ENCODE data around the gene OLIG3. TPM values are rescaled to one million over a fixed set of nuclear protein-coding genes. Genes with fewer than 3 reads are reported as not detected.

Gene OLIG3
- total RNA-seq, 1 donor from 2014 or later = not detected

DNA sequence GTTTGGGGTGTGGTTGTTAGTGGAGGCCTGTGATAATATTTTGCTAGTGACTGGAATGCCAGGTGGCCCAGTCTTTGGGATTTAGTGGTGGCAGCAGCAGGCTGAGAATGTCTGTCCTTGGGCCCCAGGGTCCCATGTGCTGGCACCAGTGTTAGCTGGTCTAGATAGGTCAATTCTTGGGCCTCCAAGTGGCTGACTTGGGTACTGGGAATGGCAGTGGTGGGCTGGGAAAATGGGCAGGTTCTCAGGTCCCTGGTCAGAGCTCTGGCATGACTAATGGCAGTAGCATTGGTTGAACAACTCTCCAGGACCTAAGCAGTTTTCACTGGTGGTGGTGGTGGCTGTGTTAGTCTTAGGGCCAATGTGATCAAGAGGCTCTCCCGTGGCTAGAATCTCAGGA is 50.3 kb downstream of the OLIG3 start:
- Histone ChIP-seq H2AFZ (replicated peaks) (no peak overlapping the region), H3K27me3 (no peaks in the 10 kb centered on the region), H3F3A (ENCODE audit: low read depth) (no peaks in the 10 kb centered on the region), H3K9ac (no peak overlapping the region), H3K4me3 (no peak overlapping the region), H3K4me1 (no peaks in the 10 kb centered on the region), H3K36me3 (no peaks in the 10 kb centered on the region), H3K4me2 (no peak overlapping the region), H3K79me2 (ENCODE audit: low read depth) (no peaks in the 10 kb centered on the region), H3K9me3 (ENCODE audit: low read depth) (no peaks in the 10 kb centered on the region), H3K27ac (no peak overlapping the region), H4K20me1 (ENCODE audit: low read depth) (no peaks in the 10 kb centered on the region)
- TF ChIP-seq, protein P1, sequence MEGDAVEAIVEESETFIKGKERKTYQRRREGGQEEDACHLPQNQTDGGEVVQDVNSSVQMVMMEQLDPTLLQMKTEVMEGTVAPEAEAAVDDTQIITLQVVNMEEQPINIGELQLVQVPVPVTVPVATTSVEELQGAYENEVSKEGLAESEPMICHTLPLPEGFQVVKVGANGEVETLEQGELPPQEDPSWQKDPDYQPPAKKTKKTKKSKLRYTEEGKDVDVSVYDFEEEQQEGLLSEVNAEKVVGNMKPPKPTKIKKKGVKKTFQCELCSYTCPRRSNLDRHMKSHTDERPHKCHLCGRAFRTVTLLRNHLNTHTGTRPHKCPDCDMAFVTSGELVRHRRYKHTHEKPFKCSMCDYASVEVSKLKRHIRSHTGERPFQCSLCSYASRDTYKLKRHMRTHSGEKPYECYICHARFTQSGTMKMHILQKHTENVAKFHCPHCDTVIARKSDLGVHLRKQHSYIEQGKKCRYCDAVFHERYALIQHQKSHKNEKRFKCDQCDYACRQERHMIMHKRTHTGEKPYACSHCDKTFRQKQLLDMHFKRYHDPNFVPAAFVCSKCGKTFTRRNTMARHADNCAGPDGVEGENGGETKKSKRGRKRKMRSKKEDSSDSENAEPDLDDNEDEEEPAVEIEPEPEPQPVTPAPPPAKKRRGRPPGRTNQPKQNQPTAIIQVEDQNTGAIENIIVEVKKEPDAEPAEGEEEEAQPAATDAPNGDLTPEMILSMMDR (IDR thresholded peaks at IDR 0.05) = no peak
- TF ChIP-seq EZH2 (IDR thresholded peaks at IDR 0.05) (no peak), EZH2phosphoT487 (IDR thresholded peaks at IDR 0.05) (no peak)
- H3K4me1 Mint-ChIP-seq = no peaks in the 10 kb centered on the region
- no peak overlapping the region for H3K4me3 Mint-ChIP-seq
- peaks cover 4% of the 10 kb centered on the region for H3K27me3 Mint-ChIP-seq (ENCODE audit: insufficient read depth, low read depth)
- H3K27ac Mint-ChIP-seq = no peak overlapping the region
- H3K36me3 Mint-ChIP-seq = no peaks in the 10 kb centered on the region
- peaks cover 31% of the 10 kb centered on the region for H3K9me3 Mint-ChIP-seq
- no peak for DNase-seq (ENCODE audit: low spot score)

Data from neural progenitor cell (in vitro differentiated cells).